ENCODE data around the gene TENM4.

The TENM4 gene

GRCh38 chr11:79467761-79468160, 26.9 kb upstream of the TENM4 start:
- H3K4me3 ChIP-seq (ENCODE audit: low read depth, low read length), result no peak overlapping the region
- TF ChIP-seq, protein P1, sequence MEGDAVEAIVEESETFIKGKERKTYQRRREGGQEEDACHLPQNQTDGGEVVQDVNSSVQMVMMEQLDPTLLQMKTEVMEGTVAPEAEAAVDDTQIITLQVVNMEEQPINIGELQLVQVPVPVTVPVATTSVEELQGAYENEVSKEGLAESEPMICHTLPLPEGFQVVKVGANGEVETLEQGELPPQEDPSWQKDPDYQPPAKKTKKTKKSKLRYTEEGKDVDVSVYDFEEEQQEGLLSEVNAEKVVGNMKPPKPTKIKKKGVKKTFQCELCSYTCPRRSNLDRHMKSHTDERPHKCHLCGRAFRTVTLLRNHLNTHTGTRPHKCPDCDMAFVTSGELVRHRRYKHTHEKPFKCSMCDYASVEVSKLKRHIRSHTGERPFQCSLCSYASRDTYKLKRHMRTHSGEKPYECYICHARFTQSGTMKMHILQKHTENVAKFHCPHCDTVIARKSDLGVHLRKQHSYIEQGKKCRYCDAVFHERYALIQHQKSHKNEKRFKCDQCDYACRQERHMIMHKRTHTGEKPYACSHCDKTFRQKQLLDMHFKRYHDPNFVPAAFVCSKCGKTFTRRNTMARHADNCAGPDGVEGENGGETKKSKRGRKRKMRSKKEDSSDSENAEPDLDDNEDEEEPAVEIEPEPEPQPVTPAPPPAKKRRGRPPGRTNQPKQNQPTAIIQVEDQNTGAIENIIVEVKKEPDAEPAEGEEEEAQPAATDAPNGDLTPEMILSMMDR (IDR thresholded peaks at IDR 0.05; ENCODE audit: low read depth, low read length, missing control alignments), result no peak
- no peak for DNase-seq (ENCODE audit: low read depth)

DNA sequence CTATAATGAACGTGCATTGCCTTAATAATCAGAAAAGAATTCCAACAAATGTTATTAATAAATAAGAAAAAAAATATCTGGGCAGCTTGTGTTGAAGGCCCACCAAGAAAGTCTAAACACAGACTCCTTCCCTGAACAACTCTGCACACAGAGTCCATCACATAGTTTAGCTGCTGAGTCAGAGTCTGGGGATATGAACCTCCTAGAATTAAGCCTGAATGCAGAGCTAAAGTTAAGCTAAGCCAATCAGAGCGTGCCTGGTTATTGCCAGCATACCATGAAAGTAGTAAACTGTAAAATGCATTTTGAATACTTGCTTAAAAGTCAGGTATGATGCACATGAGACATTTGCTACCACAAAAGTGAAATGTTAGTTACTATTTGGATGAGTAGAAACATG, 25.6 kb upstream of the TENM4 start:
- TF ChIP-seq, protein P1 (IDR thresholded peaks at IDR 0.05; ENCODE audit: low read depth, low read length, missing control alignments), result no peak
- DNase-seq (ENCODE audit: low read depth), result no peak
- no peak overlapping the region for H3K4me3 ChIP-seq (ENCODE audit: low read depth, low read length)

DNA sequence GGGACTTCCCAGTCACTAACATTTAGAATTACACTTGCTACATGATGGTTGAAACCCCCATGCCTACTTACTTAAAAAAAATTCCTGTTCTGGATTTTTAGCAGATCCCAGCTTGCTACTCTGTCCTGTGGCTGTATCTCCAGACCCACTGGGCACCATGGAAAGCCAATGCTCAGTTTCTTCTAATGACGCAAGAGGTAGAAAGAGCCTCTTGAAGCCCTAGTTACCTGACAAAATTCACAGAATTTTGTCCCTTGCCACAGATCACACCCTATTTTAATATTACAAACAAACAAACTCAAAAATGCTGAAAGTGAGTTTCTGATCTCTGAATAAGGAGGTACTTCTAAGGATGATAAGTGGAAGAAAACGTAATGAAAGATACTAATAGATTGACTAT, 24.3 kb upstream of the TENM4 start:
- TF ChIP-seq, protein P1 (IDR thresholded peaks at IDR 0.05; ENCODE audit: low read depth, low read length, missing control alignments), result no peak
- no peak overlapping the region for H3K4me3 ChIP-seq (ENCODE audit: low read depth, low read length)
- DNase-seq (ENCODE audit: low read depth), result no peak

GRCh38 chr11:79461666-79462645, 21.1 kb upstream of the TENM4 start:
- DNase-seq (ENCODE audit: low read depth), result no peak
- no peak overlapping the region for H3K4me3 ChIP-seq (ENCODE audit: low read depth, low read length)
- TF ChIP-seq, protein P1 (IDR thresholded peaks at IDR 0.05; ENCODE audit: low read depth, low read length, missing control alignments), result no peak

GRCh38 chr11:79461144-79461543, 20.3 kb upstream of the TENM4 start:
- DNase-seq (ENCODE audit: low read depth), result no peak
- TF ChIP-seq, protein P1 (IDR thresholded peaks at IDR 0.05; ENCODE audit: low read depth, low read length, missing control alignments), result peak; percentile 54
- no peak overlapping the region for H3K4me3 ChIP-seq (ENCODE audit: low read depth, low read length)

- TF ChIP-seq, protein P1 (IDR thresholded peaks at IDR 0.05; ENCODE audit: low read depth, low read length, missing control alignments), result no peak
- H3K4me3 ChIP-seq (ENCODE audit: low read depth, low read length), result no peak overlapping the region
- no peak for DNase-seq (ENCODE audit: low read depth)
Observed at GRCh38 chr11:79458709-79459108, 17.9 kb upstream of the TENM4 start.
